Body of pancreas (tissue), 4 donors: ENCODE measurements around the gene MYO5C.

Experiments
- CTCF ChIP-seq, 7 experiments: fragments of 450-650 bp in 4 of 7; fragments of 200-600 bp in 3 of 7; sonication (generic) in 3 of 7; IDR thresholded peaks; one replicate each; pipeline ENCODE4 v1.5.1; 2016 to 2019; ENCODE audit warnings: antibody characterized with exemption in 7 of 7
- POLR2A ChIP-seq, 3 donors: fragments of 450-650 bp; IDR thresholded peaks; one replicate each; pipeline ENCODE4 v1.6.1; 2016; ENCODE audit warnings: antibody characterized with exemption in 3 of 3, mild to moderate bottlenecking in 2 of 3

DNA sequence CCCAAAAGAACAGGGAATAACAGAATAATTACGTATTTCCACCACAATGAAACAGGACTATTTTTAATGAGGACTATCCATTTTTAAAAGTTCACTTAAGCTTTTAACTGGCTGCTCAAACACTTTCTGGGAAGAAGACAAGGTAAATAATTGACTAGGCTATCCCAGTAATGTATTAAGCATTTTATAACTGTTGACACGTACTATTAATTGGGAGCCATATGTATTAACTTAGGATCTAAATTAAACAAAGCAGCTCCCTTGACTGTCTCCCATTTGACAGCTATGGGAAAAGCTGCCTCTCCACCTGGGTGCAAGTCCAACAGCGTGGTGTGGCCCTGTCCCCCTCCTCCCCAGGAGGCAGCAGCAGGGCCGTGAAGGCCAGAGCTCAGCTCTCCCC is 36.1 kb downstream of the MYO5C start:
- TF ChIP-seq POLR2A (IDR thresholded peaks at IDR 0.05) (no peak), CTCF (IDR thresholded peaks at IDR 0.05) (no peak)
